Esophagus (tissue), 2 donors: ENCODE measurements around the gene VSTM2B. TPM values are rescaled to one million over a fixed set of nuclear protein-coding genes. Genes with fewer than 3 reads are reported as not detected.

ENCODE experiments used
- H3K27ac ChIP-seq, 2 donors: one replicate each; pipeline ENCODE4 v1.5.1; 2013; ENCODE audit warnings: low read depth in 2 of 2, mild to moderate bottlenecking in 2 of 2, inconsistent platforms in 1 of 2, low read length in 1 of 2, moderate library complexity in 1 of 2
- H3K27me3 ChIP-seq, 2 donors: one replicate each; pipeline ENCODE4 v1.6.1; 2013; ENCODE audit warnings: low read length in 2 of 2, control low read depth in 1 of 2, mild to moderate bottlenecking in 1 of 2; ENCODE audit not compliant: insufficient read depth in 2 of 2, control insufficient read depth in 1 of 2
- H3K36me3 ChIP-seq, 2 donors: one replicate each; pipeline ENCODE4 v1.6.1; 2013; ENCODE audit warnings: low read length in 1 of 2; ENCODE audit not compliant: control insufficient read depth in 2 of 2, insufficient read depth in 2 of 2
- H3K4me1 ChIP-seq, 2 donors: one replicate each; pipeline ENCODE4 v1.6.1; 2013; ENCODE audit warnings: low read length in 1 of 2; ENCODE audit not compliant: control insufficient read depth in 2 of 2, insufficient read depth in 2 of 2
- H3K4me3 ChIP-seq, 2 donors: one replicate each; pipeline ENCODE4 v1.5.1; 2013; ENCODE audit warnings: low read length in 2 of 2, mild to moderate bottlenecking in 2 of 2, low read depth in 1 of 2, moderate library complexity in 1 of 2
- H3K9me3 ChIP-seq, 2 donors: one replicate each; pipeline ENCODE4 v1.6.1; 2013; ENCODE audit warnings: mild to moderate bottlenecking in 2 of 2, low read depth in 1 of 2, low read length in 1 of 2, moderate library complexity in 1 of 2; ENCODE audit not compliant: control insufficient read depth in 2 of 2, insufficient read depth in 1 of 2
- whole genome bisulfite sequencing, 2 donors: extraction: QIAGEN DNeasy Blood & Tissue Kit; methylation state at CpG; one replicate each; pipeline ENCODE4 v1.1.7; 2013; 5-methylcytosine and 5-hydroxymethylcytosine counted together
- polyA plus RNA-seq, 2 donors: library from polyadenylated mRNA; stranded (reverse); fragments of 200-250 nt; gene quantifications; one replicate each; pipeline ENCODE4 v1.2.3, GENCODE V29; 2013
- donor health status: healthy with polysubstance abuse.
- donor health status: Bipolar disorder and iron deficiency.

Gene VSTM2B
- polyA plus RNA-seq, 2 donors: not detected

GRCh38 chr19:29610213-29610573, 84.4 kb downstream of the VSTM2B start:
- H3K36me3 ChIP-seq: peaks cover 32 to 37% of the 10 kb centered on the region in 2 donors
- no peak overlapping the region for H3K27ac ChIP-seq
- no peak overlapping the region for H3K4me3 ChIP-seq
- no peaks in the 10 kb centered on the region for H3K9me3 ChIP-seq
- no peaks in the 10 kb centered on the region for H3K27me3 ChIP-seq
- no peaks in the 10 kb centered on the region for H3K4me1 ChIP-seq
- 84 to 86% methylated on average over 22 of the region's 22 CpGs for WGBS, 2 donors

- H3K4me1 ChIP-seq: no peaks in the 10 kb centered on the region
- H3K27ac ChIP-seq: no peak overlapping the region
- H3K27me3 ChIP-seq: no peaks in the 10 kb centered on the region
- H3K36me3 ChIP-seq: peaks cover 32 to 37% of the 10 kb centered on the region in 2 donors
- WGBS, 2 donors: 38 to 40% methylated on average over 19 of the region's 19 CpGs
- no peaks in the 10 kb centered on the region for H3K9me3 ChIP-seq
- H3K4me3 ChIP-seq: no peak overlapping the region
Observed at GRCh38 chr19:29610574-29611271, 84.9 kb downstream of the VSTM2B start.

DNA sequence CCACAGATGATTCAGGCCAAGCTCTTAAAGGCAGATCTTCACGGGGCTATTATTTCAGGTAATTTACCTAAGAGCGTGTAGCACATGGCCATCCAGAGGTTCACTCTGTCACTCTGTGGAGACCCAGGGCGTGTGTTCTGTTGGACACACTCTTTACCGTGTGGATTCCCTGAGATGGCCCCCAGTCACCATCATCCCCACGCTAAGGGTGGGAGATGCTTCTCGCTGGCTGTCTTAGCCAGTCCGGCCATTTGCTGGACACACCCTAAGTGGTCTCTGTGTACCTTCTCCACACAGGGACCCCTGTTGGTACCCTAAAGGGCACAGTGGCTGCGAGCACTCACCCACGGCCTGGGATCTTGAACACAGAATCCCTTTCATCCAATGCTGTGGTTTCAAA, 86.3 kb downstream of the VSTM2B start:
- H3K9me3 ChIP-seq: no peaks in the 10 kb centered on the region
- peaks cover 32 to 49% of the 10 kb centered on the region in 2 donors for H3K36me3 ChIP-seq
- WGBS, 2 donors: 95% methylated on average over 9 of the region's 9 CpGs
- H3K4me3 ChIP-seq: no peak overlapping the region
- no peaks in the 10 kb centered on the region for H3K27me3 ChIP-seq
- no peak overlapping the region for H3K27ac ChIP-seq
- H3K4me1 ChIP-seq: no peaks in the 10 kb centered on the region

DNA sequence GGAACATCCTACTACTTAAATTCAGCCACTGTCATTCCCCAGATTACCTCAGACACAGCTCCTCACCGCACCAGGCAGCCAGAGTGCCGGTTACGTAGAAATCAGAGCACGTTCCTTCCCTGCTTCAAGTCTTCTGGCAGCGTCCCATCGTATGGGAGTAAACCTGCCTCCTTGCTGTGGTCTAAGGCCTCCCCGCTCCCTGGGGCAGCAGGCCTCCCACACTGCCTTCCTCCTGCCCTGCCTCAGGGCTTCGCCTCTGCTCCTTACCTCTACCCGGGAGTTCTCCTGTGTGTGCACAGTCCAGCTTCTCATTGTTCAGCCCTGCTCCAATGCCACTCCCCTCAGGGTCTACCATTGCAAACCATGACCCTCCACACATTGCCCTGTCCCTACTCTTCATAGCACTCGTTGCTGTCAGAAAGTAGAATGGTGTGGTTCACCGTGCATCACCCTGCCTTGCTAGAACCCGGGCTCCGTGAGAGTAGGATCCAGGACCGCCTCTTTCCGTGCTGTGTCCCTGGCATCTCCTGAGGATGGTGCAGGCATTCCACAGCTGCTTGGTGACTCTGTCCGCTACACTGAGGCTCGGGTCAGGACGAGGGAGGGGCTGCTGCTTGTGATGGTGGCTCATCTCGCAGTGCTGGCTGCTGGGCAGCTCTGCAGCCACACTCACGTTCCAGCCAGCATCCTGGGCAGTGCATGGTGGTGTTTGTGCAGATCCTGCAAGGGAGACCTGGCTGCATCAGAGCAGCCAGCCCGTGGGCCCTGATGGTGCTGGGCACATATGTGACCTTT, 87.2 kb downstream of the VSTM2B start:
- WGBS, 2 donors: 89 to 91% methylated on average over 21 of the region's 21 CpGs
- H3K27ac ChIP-seq: no peak overlapping the region
- H3K9me3 ChIP-seq: no peaks in the 10 kb centered on the region
- peaks cover 32 to 49% of the 10 kb centered on the region in 2 donors for H3K36me3 ChIP-seq
- H3K4me3 ChIP-seq: no peak overlapping the region
- no peaks in the 10 kb centered on the region for H3K27me3 ChIP-seq
- no peaks in the 10 kb centered on the region for H3K4me1 ChIP-seq

DNA sequence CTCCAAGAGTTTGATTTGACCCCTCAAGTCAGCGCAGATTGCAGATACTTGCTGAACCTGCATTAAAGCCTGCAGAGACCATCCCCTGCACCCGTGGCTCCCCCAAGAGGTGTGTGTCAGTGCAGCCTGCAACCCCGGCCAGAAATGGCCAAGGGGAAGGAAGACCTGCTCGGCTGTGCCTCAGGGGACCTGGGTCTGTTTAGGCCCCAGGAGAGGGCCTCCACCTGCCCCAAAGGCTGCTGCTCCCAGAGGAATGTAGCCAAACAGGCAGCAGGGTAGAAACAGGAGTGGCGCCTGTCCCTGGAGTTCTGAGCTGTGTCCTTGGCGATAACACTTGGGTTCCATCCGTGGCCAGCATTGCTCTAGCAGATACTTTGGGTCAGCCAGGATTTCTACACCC, 88.3 kb downstream of the VSTM2B start:
- peaks cover 32 to 45% of the 10 kb centered on the region in 2 donors for H3K36me3 ChIP-seq
- H3K4me3 ChIP-seq: no peak overlapping the region
- no peaks in the 10 kb centered on the region for H3K9me3 ChIP-seq
- no peak overlapping the region for H3K27ac ChIP-seq
- H3K4me1 ChIP-seq: no peaks in the 10 kb centered on the region
- 87 to 89% methylated on average over 7 of the region's 7 CpGs for WGBS, 2 donors
- no peaks in the 10 kb centered on the region for H3K27me3 ChIP-seq

Other genes with a start within 250 kb of the VSTM2B start
- gene POP4, start 80.3 kb downstream of the VSTM2B start, polyA plus RNA-seq: 10 to 100 TPM; 36.6 to 72.4 TPM
- 10 to 100 TPM; 15.1 to 33.6 TPM for gene PLEKHF1, start 139.5 kb downstream of the VSTM2B start, polyA plus RNA-seq
- gene C19orf12, start 189.3 kb downstream of the VSTM2B start, polyA plus RNA-seq: 1 to 10 TPM; 8.2 to 8.4 TPM